Thyroid gland (tissue), 4 donors: Measurements from ENCODE around the gene ADAMTS17. TPM values are rescaled to one million over a fixed set of nuclear protein-coding genes. Genes with fewer than 3 reads are reported as not detected.

ENCODE experiments used
- DNase-seq, 2 donors: peaks; one replicate each; pipeline ENCODE4 v3.0.0-alpha.2; 2019
- H3K27ac ChIP-seq, 3 donors: fragments of 200-600 bp; sonication (generic); 1 replicate in 2 of 3; 2 replicates in 1 of 3; pipeline ENCODE4 v1.5.1; 2016 to 2019; ENCODE audit warnings: mild to moderate bottlenecking in 1 of 3, moderate library complexity in 1 of 3
- H3K27me3 ChIP-seq: fragments of 200-600 bp; sonication (generic); one replicate; pipeline ENCODE4 v1.5.1; 2019
- H3K36me3 ChIP-seq, 2 donors: fragments of 200-600 bp; sonication (generic); one replicate each; pipeline ENCODE4 v1.5.1; 2016 to 2019
- H3K4me1 ChIP-seq, 2 donors: fragments of 200-600 bp; sonication (generic); one replicate each; pipeline ENCODE4 v1.5.1; 2017 to 2019
- H3K4me3 ChIP-seq, 3 donors: fragments of 200-600 bp; sonication (generic); replicated peaks in 1 of 3; 1 replicate in 2 of 3; 2 replicates in 1 of 3; pipeline ENCODE4 v1.5.1; 2016; ENCODE audit warnings: mild to moderate bottlenecking in 1 of 3
- H3K9me3 ChIP-seq: fragments of 200-600 bp; sonication (generic); one replicate; pipeline ENCODE4 v1.5.1; 2017
- POLR2A ChIP-seq, 2 donors: fragments of 450-650 bp; IDR thresholded peaks; one replicate each; pipeline ENCODE4 v1.6.1; 2017; ENCODE audit warnings: antibody characterized with exemption in 2 of 2, mild to moderate bottlenecking in 2 of 2, moderate library complexity in 1 of 2
- WGBS, 2 donors: methylation state at CpG; one replicate each; pipeline ENCODE4 v1.1.5; 2017; 5-methylcytosine and 5-hydroxymethylcytosine counted together
- intact Hi-C: fragments of 100-400 bp; cut with DNase I; formaldehyde crosslinking; loops from one replicate; pipeline ENCODE4 v1.15.1; 2023
- total RNA-seq, 4 donors: library from RNA; depleted of rRNA; stranded (reverse); fragments of >200 nt; gene quantifications; one replicate each; pipeline ENCODE4 v1.2.3, GENCODE V29; 2016
- TF ChIP-seq, protein P1 (sequence below), 6 experiments: fragments of 200-600 bp in 3 of 6; fragments of 450-650 bp in 3 of 6; sonication (generic) in 3 of 6; IDR thresholded peaks; one replicate each; pipeline ENCODE4 v1.5.1; 2016 to 2019; ENCODE audit warnings: antibody characterized with exemption in 6 of 6, mild to moderate bottlenecking in 2 of 6, inconsistent platforms in 1 of 6, moderate library complexity in 1 of 6

ADAMTS17 gene
- total RNA-seq, 4 donors from 2014 or later: 3.5 to 667 (median 5.3) TPM

DNA sequence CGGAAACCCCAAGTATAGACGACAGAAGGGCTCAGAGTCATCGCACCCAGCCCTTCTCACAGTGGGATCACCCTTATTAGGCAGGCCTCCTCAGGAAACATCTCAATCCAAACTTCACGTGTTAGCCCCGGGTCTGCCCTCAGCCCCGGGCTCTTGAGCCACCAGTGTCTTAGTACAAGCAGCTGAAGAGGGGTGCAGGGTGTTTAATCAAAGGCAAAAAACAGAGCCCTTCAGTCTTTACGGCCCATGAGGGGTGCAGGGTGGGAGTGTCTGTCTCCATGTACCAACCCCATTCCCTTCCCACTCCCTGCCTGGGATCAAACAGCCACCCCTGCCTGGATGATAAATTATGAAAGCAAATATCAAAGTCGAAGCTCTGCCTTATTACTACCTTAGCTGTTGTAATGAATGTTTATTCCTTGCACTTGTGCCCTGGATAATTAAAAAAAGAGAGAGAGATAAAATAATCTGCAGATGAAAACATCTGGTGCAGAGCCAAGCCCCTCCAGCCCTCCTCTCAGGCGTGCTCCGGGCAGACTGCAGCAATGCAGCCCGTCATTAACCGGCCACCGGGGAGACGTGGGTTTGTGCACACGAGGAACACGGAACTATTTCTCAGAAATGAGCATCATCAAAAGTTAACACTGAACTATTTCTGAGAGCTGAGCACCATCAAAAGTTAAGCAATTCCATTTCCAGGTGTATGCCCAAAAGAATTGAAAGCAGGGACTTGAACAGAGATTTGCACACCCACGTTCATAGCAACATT lies 64.5 kb downstream of the ADAMTS17 start:
- no peaks in the 10 kb centered on the region for H3K27me3 ChIP-seq
- DNase-seq: no peak
- TF ChIP-seq, protein P1, sequence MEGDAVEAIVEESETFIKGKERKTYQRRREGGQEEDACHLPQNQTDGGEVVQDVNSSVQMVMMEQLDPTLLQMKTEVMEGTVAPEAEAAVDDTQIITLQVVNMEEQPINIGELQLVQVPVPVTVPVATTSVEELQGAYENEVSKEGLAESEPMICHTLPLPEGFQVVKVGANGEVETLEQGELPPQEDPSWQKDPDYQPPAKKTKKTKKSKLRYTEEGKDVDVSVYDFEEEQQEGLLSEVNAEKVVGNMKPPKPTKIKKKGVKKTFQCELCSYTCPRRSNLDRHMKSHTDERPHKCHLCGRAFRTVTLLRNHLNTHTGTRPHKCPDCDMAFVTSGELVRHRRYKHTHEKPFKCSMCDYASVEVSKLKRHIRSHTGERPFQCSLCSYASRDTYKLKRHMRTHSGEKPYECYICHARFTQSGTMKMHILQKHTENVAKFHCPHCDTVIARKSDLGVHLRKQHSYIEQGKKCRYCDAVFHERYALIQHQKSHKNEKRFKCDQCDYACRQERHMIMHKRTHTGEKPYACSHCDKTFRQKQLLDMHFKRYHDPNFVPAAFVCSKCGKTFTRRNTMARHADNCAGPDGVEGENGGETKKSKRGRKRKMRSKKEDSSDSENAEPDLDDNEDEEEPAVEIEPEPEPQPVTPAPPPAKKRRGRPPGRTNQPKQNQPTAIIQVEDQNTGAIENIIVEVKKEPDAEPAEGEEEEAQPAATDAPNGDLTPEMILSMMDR (IDR thresholded peaks at IDR 0.05): no peak
- no peak for TF ChIP-seq POLR2A (IDR thresholded peaks at IDR 0.05)
- intact Hi-C loops: no loop called here
- no peaks in the 10 kb centered on the region for H3K4me1 ChIP-seq
- H3K4me3 ChIP-seq: no peak overlapping the region
- H3K9me3 ChIP-seq: no peaks in the 10 kb centered on the region
- 58 to 70% methylated on average over 17 of the region's 17 CpGs for WGBS, 2 donors
- no peak overlapping the region for H3K27ac ChIP-seq
- no peaks in the 10 kb centered on the region for H3K36me3 ChIP-seq

DNA sequence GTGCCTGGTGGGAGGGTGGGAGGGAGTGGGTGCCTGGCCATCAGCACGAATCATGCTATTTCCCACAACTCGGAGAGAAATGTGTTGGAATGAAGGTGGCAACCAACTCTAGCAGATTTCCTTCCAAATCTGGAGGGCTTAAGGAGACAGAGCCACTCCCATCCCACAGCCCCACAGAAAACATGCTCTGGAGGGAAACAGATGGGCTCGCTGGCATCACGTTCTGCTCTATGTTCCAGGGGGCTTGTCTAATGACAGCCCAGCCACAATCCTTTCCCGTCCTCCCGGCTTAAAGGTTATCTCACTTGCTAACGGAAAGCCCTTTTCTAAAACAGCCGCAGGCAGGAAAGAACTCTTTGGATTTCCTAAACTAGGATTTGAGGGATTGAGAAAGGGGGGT lies 65.3 kb downstream of the ADAMTS17 start:
- Histone ChIP-seq H3K27me3 (no peaks in the 10 kb centered on the region), H3K36me3 (no peaks in the 10 kb centered on the region), H3K9me3 (no peaks in the 10 kb centered on the region), H3K27ac (no peak overlapping the region), H3K4me1 (no peaks in the 10 kb centered on the region), H3K4me3 (no peak overlapping the region)
- no peak for DNase-seq
- WGBS, 2 donors: 68 to 77% methylated on average over 7 to 8 of the region's 8 CpGs
- intact Hi-C loops: no loop called here
- TF ChIP-seq, protein P1 (IDR thresholded peaks at IDR 0.05): no peak
- TF ChIP-seq POLR2A (IDR thresholded peaks at IDR 0.05): no peak

DNA sequence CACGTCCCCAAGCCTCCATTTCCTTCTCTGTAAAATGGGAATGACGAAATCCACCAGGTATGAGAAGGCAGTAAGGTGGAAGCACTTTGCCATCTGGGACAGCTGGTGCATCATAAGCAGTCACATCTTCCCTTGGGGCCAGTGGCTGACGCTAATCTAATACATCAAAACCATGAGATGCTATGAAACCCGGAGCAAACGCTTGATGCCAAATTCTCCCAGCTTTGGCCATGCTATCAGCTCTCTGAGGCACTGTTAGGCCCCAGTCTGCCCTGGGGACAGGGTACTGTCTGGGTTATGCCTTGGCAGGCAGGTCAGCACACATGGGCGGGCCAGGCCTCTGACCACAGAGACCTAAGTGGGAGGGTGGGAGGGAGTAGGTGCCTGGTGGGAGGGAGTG lies 66.1 kb downstream of the ADAMTS17 start:
- Histone ChIP-seq H3K4me3 (no peak overlapping the region), H3K27me3 (no peaks in the 10 kb centered on the region), H3K36me3 (no peaks in the 10 kb centered on the region), H3K27ac (no peak overlapping the region), H3K4me1 (no peaks in the 10 kb centered on the region), H3K9me3 (no peaks in the 10 kb centered on the region)
- 95% methylated on average over 6 of the region's 6 CpGs for WGBS, 2 donors
- DNase-seq: no peak
- TF ChIP-seq POLR2A (IDR thresholded peaks at IDR 0.05): no peak
- TF ChIP-seq, protein P1 (IDR thresholded peaks at IDR 0.05): no peak
- intact Hi-C loops: no loop called here

DNA sequence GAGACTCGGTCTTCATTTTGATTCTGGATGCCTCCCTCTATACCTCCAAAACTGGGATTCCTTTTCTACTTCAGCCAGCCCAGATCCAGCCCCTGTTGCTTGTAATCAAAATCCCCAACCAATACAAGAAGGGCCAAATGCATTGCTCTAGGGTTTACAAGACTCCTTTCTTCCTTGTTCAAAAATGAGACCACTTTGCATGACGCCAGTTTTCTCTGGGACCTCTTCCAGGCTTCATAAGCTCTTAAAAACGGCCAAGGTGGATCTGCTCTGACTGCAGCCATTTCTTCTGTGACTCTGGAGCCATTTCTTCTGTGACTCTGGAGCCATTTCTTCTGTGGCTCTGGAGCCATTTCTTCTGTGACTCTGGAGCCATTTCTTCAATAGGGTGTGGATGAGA lies 71.9 kb downstream of the ADAMTS17 start:
- Histone ChIP-seq H3K36me3 (no peaks in the 10 kb centered on the region), H3K27me3 (no peaks in the 10 kb centered on the region), H3K27ac (no peak overlapping the region), H3K9me3 (no peaks in the 10 kb centered on the region), H3K4me3 (no peak overlapping the region), H3K4me1 (no peaks in the 10 kb centered on the region)
- intact Hi-C loops: no loop called here
- WGBS, 2 donors: 76 to 88% methylated on average over 3 of the region's 3 CpGs
- no peak for TF ChIP-seq POLR2A (IDR thresholded peaks at IDR 0.05)
- TF ChIP-seq, protein P1 (IDR thresholded peaks at IDR 0.05): no peak
- no peak for DNase-seq

DNA sequence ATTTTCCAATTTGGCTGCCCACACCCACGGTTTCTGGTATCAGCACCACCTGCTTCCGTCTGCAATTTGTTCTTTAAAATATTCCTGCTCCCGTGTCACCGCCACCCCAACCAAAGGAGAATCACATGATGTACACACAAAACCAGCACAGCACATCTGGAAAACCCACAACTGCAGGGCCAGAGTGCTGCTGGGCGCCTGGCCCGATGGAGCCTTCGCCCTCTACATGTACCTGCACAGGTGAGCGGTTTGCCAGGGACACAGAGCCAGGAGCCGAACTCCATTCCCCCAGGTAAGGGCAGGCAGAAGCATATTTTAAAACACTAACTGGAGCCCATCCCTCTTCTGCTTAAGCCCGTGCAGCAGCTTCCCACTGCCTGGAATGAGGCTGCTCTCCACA lies 75.6 kb downstream of the ADAMTS17 start:
- DNase-seq: no peak
- no peaks in the 10 kb centered on the region for H3K27me3 ChIP-seq
- H3K4me3 ChIP-seq: no peak overlapping the region
- no peaks in the 10 kb centered on the region for H3K4me1 ChIP-seq
- H3K36me3 ChIP-seq: no peaks in the 10 kb centered on the region
- WGBS, 2 donors: 60 to 63% methylated on average over 10 of the region's 10 CpGs
- TF ChIP-seq, protein P1 (IDR thresholded peaks at IDR 0.05): no peak
- TF ChIP-seq POLR2A (IDR thresholded peaks at IDR 0.05): no peak
- intact Hi-C loops: no loop called here
- no peak overlapping the region for H3K27ac ChIP-seq
- no peaks in the 10 kb centered on the region for H3K9me3 ChIP-seq
